ENCODE results near the gene BAIAP2L2.

- TF ChIP-seq OSR1 (CRISPR knock-in tag; IDR thresholded peaks at IDR 0.05): no peak
- no peak for TF ChIP-seq TOX (CRISPR knock-in tag; IDR thresholded peaks at IDR 0.05; ENCODE audit: borderline replicate concordance)
- no peak for TF ChIP-seq CREB5 (CRISPR knock-in tag; IDR thresholded peaks at IDR 0.05; ENCODE audit: low read depth)
- TF ChIP-seq PATZ1 (CRISPR knock-in tag; IDR thresholded peaks at IDR 0.05; ENCODE audit: borderline replicate concordance): no peak
- no peak for TF ChIP-seq SNAI2 (CRISPR knock-in tag; IDR thresholded peaks at IDR 0.05)
- no peak for TF ChIP-seq ARNTL (CRISPR knock-in tag; IDR thresholded peaks at IDR 0.05; ENCODE audit: borderline replicate concordance, low read depth)
- TF ChIP-seq PPARA (CRISPR knock-in tag; IDR thresholded peaks at IDR 0.05; ENCODE audit: borderline replicate concordance): no peak
- no peak for TF ChIP-seq ZNF565 (CRISPR knock-in tag; conservative IDR thresholded peaks at IDR 0.05; ENCODE audit: low read depth)
- no peak for TF ChIP-seq ISL1 (CRISPR knock-in tag; IDR thresholded peaks at IDR 0.05)
- TF ChIP-seq ZFP3 (CRISPR knock-in tag; IDR thresholded peaks at IDR 0.05): no peak
- no peak for TF ChIP-seq ZNF70 (CRISPR knock-in tag; IDR thresholded peaks at IDR 0.05)
Measured at GRCh38 chr22:38041760-38042487, 68.6 kb downstream of the BAIAP2L2 start.

All from SK-N-SH treated with all-trans-retinoic acid at 6 μM for 48 hours (cell line).